GM23338 (cell line): ENCODE measurements around the gene KLHL36. TPM values are rescaled to one million over a fixed set of nuclear protein-coding genes. Genes with fewer than 3 reads are reported as not detected.
A peak's percentile ranks its signal among the peaks of the same experiment; 100 is the strongest.

Experiments
- ATAC-seq: fragments of 200-7000 bp; cut with Tn5 transposase; 3 replicates; pipeline ENCODE4 v1.9.1; 2020
- DNase-seq: peaks from one replicate; pipeline ENCODE4 v3.0.0-alpha.2; 2015; ENCODE audit warnings: low spot score
- H2AFZ ChIP-seq: fragments of 200-600 bp; sonication (generic); 2 replicates; pipeline ENCODE4 v1.8.0; 2016; ENCODE audit warnings: antibody characterized with exemption, mild to moderate bottlenecking, moderate library complexity
- H3F3A ChIP-seq: fragments of 200-600 bp; sonication (generic); replicated peaks from 2 replicates; pipeline ENCODE4 v1.8.0; 2017; ENCODE audit warnings: antibody characterized with exemption, mixed run types, low read depth
- H3K27ac ChIP-seq: fragments of 200-600 bp; sonication (generic); 2 replicates; pipeline ENCODE4 v1.6.1; 2016; ENCODE audit warnings: low read depth
- H3K27me3 ChIP-seq: fragments of 200-600 bp; sonication (generic); 2 replicates; pipeline ENCODE4 v1.8.0; 2016; ENCODE audit warnings: mild to moderate bottlenecking, mixed run types, moderate library complexity; ENCODE audit not compliant: insufficient read depth
- H3K36me3 ChIP-seq: fragments of 200-600 bp; sonication (generic); 2 replicates; pipeline ENCODE4 v1.8.0; 2016; ENCODE audit warnings: mild to moderate bottlenecking; ENCODE audit not compliant: insufficient read depth
- H3K4me1 ChIP-seq: fragments of 200-600 bp; sonication (generic); 2 replicates; pipeline ENCODE4 v1.8.0; 2016; ENCODE audit warnings: mild to moderate bottlenecking, moderate library complexity; ENCODE audit not compliant: insufficient read depth
- H3K4me2 ChIP-seq: fragments of 200-600 bp; sonication (generic); 2 replicates; pipeline ENCODE4 v1.7.1; 2017; ENCODE audit warnings: mixed run types
- H3K4me3 ChIP-seq: fragments of 200-600 bp; sonication (generic); 2 replicates; pipeline ENCODE4 v1.6.1; 2016; ENCODE audit warnings: mixed run types
- H3K79me2 ChIP-seq: fragments of 200-600 bp; sonication (generic); replicated peaks from 2 replicates; pipeline ENCODE4 v1.8.0; 2017; ENCODE audit warnings: mild to moderate bottlenecking; ENCODE audit not compliant: insufficient read depth
- H3K9me2 ChIP-seq: fragments of 200-600 bp; sonication (generic); 2 replicates; pipeline ENCODE4 v1.8.0; 2017; ENCODE audit not compliant: insufficient read depth
- H4K20me1 ChIP-seq: fragments of 200-600 bp; sonication (generic); replicated peaks from 2 replicates; pipeline ENCODE4 v1.8.0; 2017; ENCODE audit warnings: mild to moderate bottlenecking; ENCODE audit not compliant: insufficient read depth
- H3K27ac Mint-ChIP-seq: 2 replicates; pipeline ENCODE4 v1.8.0; 2020; ENCODE audit warnings: inconsistent platforms, mild to moderate bottlenecking, moderate library complexity, mixed read lengths
- H3K27me3 Mint-ChIP-seq: 3 replicates; pipeline ENCODE4 v1.8.0; 2022; ENCODE audit warnings: low read depth, mild to moderate bottlenecking, moderate library complexity, mixed read lengths, inconsistent platforms; ENCODE audit not compliant: insufficient read depth, poor library complexity
- H3K36me3 Mint-ChIP-seq: 3 replicates; pipeline ENCODE4 v1.8.0; 2021; ENCODE audit warnings: low read depth, mild to moderate bottlenecking, inconsistent platforms, moderate library complexity, mixed read lengths
- H3K4me1 Mint-ChIP-seq: 3 replicates; pipeline ENCODE4 v1.8.0; 2020; ENCODE audit warnings: mild to moderate bottlenecking, inconsistent platforms, mixed read lengths
- H3K4me3 Mint-ChIP-seq: 3 replicates; pipeline ENCODE4 v1.8.0; 2021; ENCODE audit warnings: moderate library complexity, mild to moderate bottlenecking, inconsistent platforms, mixed read lengths
- H3K9me3 Mint-ChIP-seq: 3 replicates; pipeline ENCODE4 v1.8.0; 2020; ENCODE audit warnings: moderate library complexity, mild to moderate bottlenecking, inconsistent platforms, mixed read lengths
- CTCF ChIP-seq, 2 experiments: fragments of 200-600 bp in 1 of 2; sonication (generic) in 1 of 2; conservative IDR thresholded peaks; 2 replicates each; pipeline versions ENCODE4 v1.5.1 to v1.6.1; 2016 to 2017; ENCODE audit warnings: antibody characterized with exemption in 2 of 2, low read depth in 2 of 2, mild to moderate bottlenecking in 2 of 2, moderate library complexity in 1 of 2
- ZNF114 ChIP-seq: fragments of 250-450 bp; sonication (Bioruptor Pico); IDR thresholded peaks from 2 replicates; pipeline ENCODE4 v1.5.0; 2020; ENCODE audit warnings: mild to moderate bottlenecking, moderate library complexity
- polyA plus RNA-seq: library from polyadenylated mRNA; unstranded; fragments of >200 nt; fragmentation: Nextera tagmentation; extraction: Ambion mirVana; gene quantifications from 2 replicates; pipeline ENCODE4 v1.2.1, GENCODE V29; 2016
- total RNA-seq: library from RNA; depleted of rRNA; stranded (reverse); fragments of >200 nt; shearing (Covaris generic); gene quantifications from 2 replicates; pipeline ENCODE4 v1.2.3, GENCODE V29; 2014
- TF ChIP-seq, protein P1 (sequence below): IDR thresholded peaks from one replicate; pipeline ENCODE4 v1.6.1; 2018; ENCODE audit warnings: antibody characterized with exemption; ENCODE audit not compliant: unreplicated experiment

KLHL36 gene
- total and polyA plus RNA-seq, 2 experiments from 2014 or later, result 13.4 to 70.4 TPM

- no peak overlapping the region for H3K27ac ChIP-seq
- ATAC-seq (peak; percentile 82), DNase-seq (peak; percentile 87)
- H4K20me1 ChIP-seq, result no peaks in the 10 kb centered on the region
- no peaks in the 10 kb centered on the region for H3K36me3 ChIP-seq
- peak overlapping the region; percentile 14; the same call in 1 of the 2 replicates for H2AFZ ChIP-seq
- Mint-ChIP-seq H3K4me3 (no peak overlapping the region), H3K9me3 (no peaks in the 10 kb centered on the region; the same call in 2 of the 3 replicates), H3K4me1 (peaks cover 35% of the 10 kb centered on the region), H3K27ac (no peak overlapping the region), H3K36me3 (no peaks in the 10 kb centered on the region), H3K27me3 (peaks cover 7% of the 10 kb centered on the region)
- peaks cover 8% of the 10 kb centered on the region; the same call in 1 of the 2 replicates for H3K9me2 ChIP-seq
- no peaks in the 10 kb centered on the region for H3K79me2 ChIP-seq
- H3K4me3 ChIP-seq, result no peak overlapping the region
- peaks cover 11% of the 10 kb centered on the region for H3F3A ChIP-seq
- peak; percentile 92 to 96 for TF ChIP-seq CTCF (conservative IDR thresholded peaks at IDR 0.05; ENCODE audit: low read depth in 2 of 2)
- TF ChIP-seq, protein P1, sequence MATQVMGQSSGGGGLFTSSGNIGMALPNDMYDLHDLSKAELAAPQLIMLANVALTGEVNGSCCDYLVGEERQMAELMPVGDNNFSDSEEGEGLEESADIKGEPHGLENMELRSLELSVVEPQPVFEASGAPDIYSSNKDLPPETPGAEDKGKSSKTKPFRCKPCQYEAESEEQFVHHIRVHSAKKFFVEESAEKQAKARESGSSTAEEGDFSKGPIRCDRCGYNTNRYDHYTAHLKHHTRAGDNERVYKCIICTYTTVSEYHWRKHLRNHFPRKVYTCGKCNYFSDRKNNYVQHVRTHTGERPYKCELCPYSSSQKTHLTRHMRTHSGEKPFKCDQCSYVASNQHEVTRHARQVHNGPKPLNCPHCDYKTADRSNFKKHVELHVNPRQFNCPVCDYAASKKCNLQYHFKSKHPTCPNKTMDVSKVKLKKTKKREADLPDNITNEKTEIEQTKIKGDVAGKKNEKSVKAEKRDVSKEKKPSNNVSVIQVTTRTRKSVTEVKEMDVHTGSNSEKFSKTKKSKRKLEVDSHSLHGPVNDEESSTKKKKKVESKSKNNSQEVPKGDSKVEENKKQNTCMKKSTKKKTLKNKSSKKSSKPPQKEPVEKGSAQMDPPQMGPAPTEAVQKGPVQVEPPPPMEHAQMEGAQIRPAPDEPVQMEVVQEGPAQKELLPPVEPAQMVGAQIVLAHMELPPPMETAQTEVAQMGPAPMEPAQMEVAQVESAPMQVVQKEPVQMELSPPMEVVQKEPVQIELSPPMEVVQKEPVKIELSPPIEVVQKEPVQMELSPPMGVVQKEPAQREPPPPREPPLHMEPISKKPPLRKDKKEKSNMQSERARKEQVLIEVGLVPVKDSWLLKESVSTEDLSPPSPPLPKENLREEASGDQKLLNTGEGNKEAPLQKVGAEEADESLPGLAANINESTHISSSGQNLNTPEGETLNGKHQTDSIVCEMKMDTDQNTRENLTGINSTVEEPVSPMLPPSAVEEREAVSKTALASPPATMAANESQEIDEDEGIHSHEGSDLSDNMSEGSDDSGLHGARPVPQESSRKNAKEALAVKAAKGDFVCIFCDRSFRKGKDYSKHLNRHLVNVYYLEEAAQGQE, result no peak
- no peaks in the 10 kb centered on the region for H3K27me3 ChIP-seq
- H3K4me1 ChIP-seq, result peaks cover 15% of the 10 kb centered on the region
- no peak overlapping the region for H3K4me2 ChIP-seq
Observed at GRCh38 chr16:84672276-84673202, 24.2 kb downstream of the KLHL36 start.

- Histone ChIP-seq H4K20me1 (no peaks in the 10 kb centered on the region), H3K4me2 (no peak overlapping the region), H3F3A (peaks cover 7% of the 10 kb centered on the region), H3K27me3 (no peaks in the 10 kb centered on the region), H3K9me2 (peaks cover 7% of the 10 kb centered on the region; the same call in 1 of the 2 replicates), H3K79me2 (no peaks in the 10 kb centered on the region), H3K4me3 (no peak overlapping the region), H3K4me1 (peaks cover 10% of the 10 kb centered on the region; the same call in 1 of the 2 replicates), H2AFZ (no peak overlapping the region), H3K36me3 (no peaks in the 10 kb centered on the region), H3K27ac (no peak overlapping the region)
- DNase-seq (no peak), ATAC-seq (no peak)
- peaks cover 8% of the 10 kb centered on the region for H3K27me3 Mint-ChIP-seq
- no peak for TF ChIP-seq ZNF114 (CRISPR knock-in tag)
- H3K27ac Mint-ChIP-seq, result no peak overlapping the region
- H3K36me3 Mint-ChIP-seq, result no peaks in the 10 kb centered on the region
- no peak overlapping the region for H3K4me3 Mint-ChIP-seq
- H3K9me3 Mint-ChIP-seq, result no peaks in the 10 kb centered on the region; the same call in 2 of the 3 replicates
- peaks cover 33% of the 10 kb centered on the region for H3K4me1 Mint-ChIP-seq
Observed at GRCh38 chr16:84673203-84673535, 24.9 kb downstream of the KLHL36 start.
